H1 (cell line): Measurements from ENCODE around the gene ECSIT.
A peak's percentile ranks its signal among the peaks of the same experiment; 100 is the strongest.

Experiments
- CHD7 ChIP-seq: fragments of 300-600 bp; sonication (generic); IDR thresholded peaks from 2 replicates; pipeline ENCODE4 v1.7.1; 2012; ENCODE audit warnings: low read length, moderate library complexity, mild to moderate bottlenecking, inconsistent platforms; ENCODE audit not compliant: insufficient replicate concordance
- CREB1 ChIP-seq: IDR thresholded peaks from 2 replicates; pipeline ENCODE4 v1.6.1; 2012; ENCODE audit warnings: inconsistent platforms
- CTCF ChIP-seq, 3 experiments: IDR thresholded peaks; 1 replicate in 2 of 3; 2 replicates in 1 of 3; pipeline versions ENCODE4 v1.5.1 to v1.6.1; 2011; ENCODE audit warnings: low read length in 3 of 3, mild to moderate bottlenecking in 3 of 3, inconsistent platforms in 2 of 3, low read depth in 1 of 3, moderate library complexity in 1 of 3; ENCODE audit not compliant: insufficient read depth in 1 of 3; ENCODE audit errors: control extremely low read depth in 1 of 3
- EZH2 ChIP-seq: fragments of 200-600 bp; sonication (generic); IDR thresholded peaks from 2 replicates; pipeline ENCODE4 v1.7.1; 2012; ENCODE audit warnings: low read depth, mild to moderate bottlenecking, moderate library complexity, low read length, inconsistent platforms; ENCODE audit not compliant: severe bottlenecking
- GTF2F1 ChIP-seq: IDR thresholded peaks from 2 replicates; pipeline ENCODE4 v1.6.1; 2012; ENCODE audit warnings: low read depth, low read length, improper control_type of control experiment, borderline replicate concordance
- POLR2A ChIP-seq, 2 experiments: IDR thresholded peaks; 1 replicate in 1 of 2; 2 replicates in 1 of 2; pipeline ENCODE4 v1.6.1; 2011; ENCODE audit warnings: low read depth in 2 of 2, low read length in 2 of 2, mild to moderate bottlenecking in 2 of 2; ENCODE audit errors: control extremely low read depth in 1 of 2
- POLR2AphosphoS5 ChIP-seq: IDR thresholded peaks from 2 replicates; pipeline ENCODE4 v1.6.1; 2011; ENCODE audit warnings: low read depth, low read length
- RAD21 ChIP-seq, 2 experiments: IDR thresholded peaks in 1 of 2; conservative IDR thresholded peaks in 1 of 2; 2 replicates each; pipeline ENCODE4 v1.6.1; 2011; ENCODE audit warnings: low read depth in 2 of 2, low read length in 2 of 2, improper control_type of control experiment in 1 of 2, inconsistent platforms in 1 of 2, mild to moderate bottlenecking in 1 of 2, moderate library complexity in 1 of 2
- RFX5 ChIP-seq: IDR thresholded peaks from 2 replicates; pipeline ENCODE4 v1.6.1; 2011; ENCODE audit warnings: low read depth, low read length, improper control_type of control experiment, borderline replicate concordance
- RXRA ChIP-seq: IDR thresholded peaks from 2 replicates; pipeline ENCODE4 v1.6.1; 2011; ENCODE audit warnings: low read depth, mild to moderate bottlenecking, low read length, moderate library complexity; ENCODE audit not compliant: insufficient read depth
- SIX5 ChIP-seq: IDR thresholded peaks from 2 replicates; pipeline ENCODE4 v1.6.1; 2011; ENCODE audit warnings: mild to moderate bottlenecking, low read depth, low read length
- TEAD4 ChIP-seq: IDR thresholded peaks from 2 replicates; pipeline ENCODE4 v1.6.1; 2012; ENCODE audit warnings: low read depth, low read length, inconsistent platforms, mixed read lengths
- USF2 ChIP-seq: IDR thresholded peaks from 2 replicates; pipeline ENCODE4 v1.6.1; 2011; ENCODE audit warnings: low read length, improper control_type of control experiment

GRCh38 chr19:11551603-11552235, 22.8 kb upstream of the ECSIT start:
- TF ChIP-seq CTCF (IDR thresholded peaks at IDR 0.05; ENCODE audit: control extremely low read depth in 1 of 3, insufficient read depth in 1 of 3, low read depth in 1 of 3, low read length in 3 of 3) (peak; percentile 91 to 96 (median 94)), RAD21 (IDR thresholded peaks at IDR 0.05 in 1 of 2, conservative IDR thresholded peaks at IDR 0.05 in 1 of 2; ENCODE audit: low read depth in 2 of 2, low read length in 2 of 2) (peak; percentile 73 to 83), RFX5 (no peak), POLR2AphosphoS5 (peak; percentile 66), EZH2 (no peak), USF2 (no peak), GTF2F1 (no peak), POLR2A (IDR thresholded peaks at IDR 0.05; ENCODE audit: control extremely low read depth in 1 of 2, low read depth in 2 of 2, low read length in 2 of 2) (no peak), CHD7 (no peak), RXRA (no peak), SIX5 (no peak), CREB1 (no peak), TEAD4 (no peak)
